Fibroblast of skin of back (primary cell): Measurements from ENCODE around the gene SLC35E2B.
A peak's percentile ranks its signal among the peaks of the same experiment; 100 is the strongest.

Experiments used
- DNase-seq: peaks from one replicate; pipeline ENCODE4 v3.0.0-alpha.2; 2013

The SLC35E2B gene

DNA sequence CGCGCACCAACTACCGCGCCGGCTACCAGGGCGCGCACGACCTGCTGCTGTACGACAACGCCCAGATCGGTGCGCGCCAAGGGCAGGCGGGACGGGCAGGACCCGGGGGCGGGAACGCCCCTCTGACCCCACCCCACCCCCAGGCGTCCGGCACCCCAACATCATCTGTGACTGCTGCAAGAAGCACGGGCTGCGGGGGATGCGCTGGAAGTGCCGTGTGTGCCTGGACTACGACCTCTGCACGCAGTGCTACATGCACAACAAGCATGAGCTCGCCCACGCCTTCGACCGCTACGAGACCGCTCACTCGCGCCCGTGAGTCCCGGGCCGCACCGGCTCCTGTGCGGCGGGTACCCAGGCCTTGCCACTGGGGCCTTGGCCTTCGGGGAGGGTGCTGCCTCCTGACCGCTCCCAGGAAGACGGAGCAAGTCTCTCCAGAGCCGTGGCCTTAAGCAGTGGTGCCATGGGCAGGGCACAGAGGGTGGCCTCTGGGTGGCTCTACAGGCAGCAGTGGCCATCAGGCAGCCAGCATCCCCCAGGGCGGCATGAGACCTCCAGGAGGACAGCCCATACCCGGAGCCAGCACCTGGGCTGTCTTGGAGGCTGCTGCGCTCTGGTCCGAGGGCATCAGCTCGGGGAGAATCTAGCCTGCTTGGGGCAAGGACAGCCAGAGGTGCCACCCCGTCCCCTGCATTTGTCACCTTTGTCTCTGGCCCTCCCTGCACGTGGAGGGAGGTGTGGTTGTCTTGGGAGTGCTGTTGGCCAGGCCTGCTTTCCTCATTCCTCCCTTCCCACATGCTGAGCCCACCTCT lies 68.8 kb downstream of the SLC35E2B start:
- DNase-seq, result no peak

DNA sequence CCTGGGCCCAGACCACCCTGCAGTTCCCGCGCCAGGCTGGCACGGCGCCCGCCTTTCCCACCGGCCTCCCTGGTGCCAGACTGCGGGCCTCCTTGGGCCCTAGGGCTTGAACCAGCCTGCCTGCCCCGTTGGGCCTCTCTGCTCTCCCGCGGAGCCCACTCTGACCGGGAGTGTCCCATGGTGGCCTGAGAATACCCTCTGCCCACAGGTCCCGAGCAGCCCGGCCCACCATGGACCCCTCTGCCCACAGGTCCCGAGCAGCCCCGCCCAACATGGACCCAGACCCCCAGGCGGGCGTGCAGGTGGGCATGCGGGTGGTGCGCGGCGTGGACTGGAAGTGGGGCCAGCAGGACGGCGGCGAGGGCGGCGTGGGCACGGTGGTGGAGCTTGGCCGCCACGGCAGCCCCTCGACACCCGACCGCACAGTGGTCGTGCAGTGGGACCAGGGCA lies 69.4 kb downstream of the SLC35E2B start:
- no peak for DNase-seq

DNA sequence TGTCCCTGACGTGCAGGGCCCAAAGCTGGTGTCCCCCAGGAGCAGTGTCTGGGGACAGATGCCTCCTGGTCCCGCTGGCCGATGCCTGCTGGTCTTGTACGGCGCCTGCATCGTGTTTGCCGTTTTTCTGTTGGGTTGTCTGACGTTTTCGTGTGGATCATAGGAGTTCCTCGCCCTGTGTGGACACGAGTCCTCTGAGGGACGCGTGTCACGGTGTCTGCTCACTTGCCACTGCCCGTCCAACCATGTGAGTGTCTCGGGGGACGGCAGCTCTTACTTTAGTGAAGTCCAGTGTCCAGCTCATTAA lies 69.9 kb downstream of the SLC35E2B start:
- DNase-seq, result no peak

DNA sequence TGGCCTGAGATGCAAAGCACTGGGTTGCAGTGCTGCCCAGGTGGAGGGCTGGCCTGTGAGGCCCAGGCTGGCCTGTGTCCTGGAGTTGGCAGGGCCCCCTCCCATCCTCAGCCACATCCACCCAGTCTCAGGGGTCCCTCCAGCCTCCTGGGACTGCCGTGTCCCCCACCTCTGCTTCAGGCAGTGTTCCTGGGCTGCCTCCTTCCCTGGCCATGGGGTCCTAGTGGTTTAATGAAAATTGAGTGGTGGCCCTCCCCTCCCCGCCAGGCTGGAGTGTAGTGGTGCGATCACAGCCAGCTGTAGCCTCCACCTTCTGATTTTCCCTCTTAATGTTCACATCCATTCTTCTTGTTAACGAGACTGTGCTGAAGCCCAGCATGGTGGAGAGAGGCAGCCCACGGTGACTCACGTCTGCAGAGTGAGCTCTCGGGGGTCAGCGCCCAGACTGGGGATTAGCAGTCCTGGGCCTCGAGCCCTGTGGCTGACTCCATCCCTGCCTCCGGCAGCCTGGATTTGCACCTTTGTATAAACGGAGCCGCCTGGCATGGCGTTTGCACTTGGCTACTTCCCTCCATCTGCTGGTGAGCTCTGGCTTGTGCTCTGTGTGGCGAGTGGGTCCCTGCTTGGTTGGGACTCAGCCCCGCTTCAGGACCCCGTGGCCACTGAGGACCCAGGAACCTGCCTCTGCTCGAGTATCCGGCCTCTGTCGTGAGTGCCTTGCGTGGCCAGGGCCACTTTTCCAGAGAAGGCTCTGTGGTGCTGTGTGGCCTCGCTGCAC lies 70.4 kb downstream of the SLC35E2B start:
- no peak for DNase-seq

DNA sequence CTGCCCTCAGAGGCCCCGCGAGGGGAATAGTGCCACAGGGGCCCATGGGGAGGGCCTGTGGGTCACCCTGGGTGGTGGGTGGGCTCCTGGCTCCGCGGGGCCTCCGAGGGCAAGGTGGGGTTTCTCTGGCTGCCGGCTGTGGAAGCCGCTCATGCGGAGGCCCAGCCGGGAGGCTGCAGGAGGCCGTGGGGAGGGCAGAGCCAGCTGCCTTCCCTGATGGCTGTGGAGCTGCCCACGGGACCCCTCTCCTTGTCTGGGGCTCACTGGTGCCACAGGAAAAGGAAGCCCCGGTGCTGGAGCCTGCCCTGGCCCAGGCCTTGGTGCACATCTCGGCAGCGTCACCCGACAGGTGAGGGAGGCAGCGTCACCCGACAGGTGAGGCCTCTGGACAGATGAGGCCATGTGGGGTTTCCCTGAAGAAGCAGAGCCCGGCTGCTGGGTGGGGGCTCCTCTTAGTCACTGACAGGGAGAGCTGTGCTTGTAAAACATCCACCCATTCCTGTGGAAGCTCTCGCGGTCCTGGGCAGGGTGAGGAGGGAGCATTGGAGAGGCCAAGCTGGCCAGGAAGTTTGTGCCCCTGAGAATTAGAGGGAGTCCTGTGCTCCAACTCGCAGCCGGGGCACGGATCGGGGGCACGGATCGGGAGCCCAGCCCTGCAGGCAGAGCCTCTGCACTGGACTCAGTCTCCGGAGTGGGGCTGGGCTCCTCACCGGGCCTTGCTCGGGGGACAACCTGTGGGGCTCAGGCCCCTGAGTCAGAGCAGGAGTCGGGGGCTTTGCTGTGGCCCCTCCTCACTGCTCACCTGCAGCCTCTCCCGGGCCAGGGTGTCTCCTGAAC lies 71.2 kb downstream of the SLC35E2B start:
- no peak for DNase-seq

DNA sequence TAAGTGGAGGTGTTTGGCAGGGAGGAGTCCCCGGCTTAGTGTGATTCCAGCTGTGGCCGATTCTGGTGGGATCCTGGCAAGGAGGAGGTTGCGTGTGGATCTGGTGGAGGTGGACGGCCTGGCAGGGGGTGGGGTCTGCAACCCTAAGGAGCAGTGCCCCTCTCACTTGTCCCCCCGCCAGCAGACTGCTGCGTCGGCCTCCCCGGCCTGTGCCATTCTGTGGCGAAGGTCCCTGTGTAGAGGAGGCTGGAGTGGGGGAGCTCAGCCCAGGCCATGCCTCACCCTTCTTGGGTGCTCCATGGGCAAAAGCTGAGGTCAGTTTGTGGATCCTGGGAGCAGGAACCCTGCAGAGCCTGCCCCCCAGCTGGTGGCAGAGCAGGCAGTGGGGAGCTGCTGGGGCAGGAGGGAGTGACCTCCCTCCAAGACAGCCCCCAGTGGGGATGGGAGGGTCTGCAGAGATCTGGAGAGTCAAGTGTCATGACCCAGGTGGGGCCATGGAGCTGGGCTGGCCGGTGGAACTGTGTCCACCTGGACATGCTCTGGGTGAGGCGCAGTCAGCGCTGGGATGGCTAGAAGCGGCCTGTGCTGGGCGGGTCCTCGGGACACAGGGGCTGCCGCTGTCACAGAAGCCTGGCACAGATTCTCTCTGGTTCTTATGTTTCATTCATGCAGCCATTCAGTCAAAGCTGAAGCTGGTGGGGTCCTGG lies 72.0 kb downstream of the SLC35E2B start:
- DNase-seq, result no peak

DNA sequence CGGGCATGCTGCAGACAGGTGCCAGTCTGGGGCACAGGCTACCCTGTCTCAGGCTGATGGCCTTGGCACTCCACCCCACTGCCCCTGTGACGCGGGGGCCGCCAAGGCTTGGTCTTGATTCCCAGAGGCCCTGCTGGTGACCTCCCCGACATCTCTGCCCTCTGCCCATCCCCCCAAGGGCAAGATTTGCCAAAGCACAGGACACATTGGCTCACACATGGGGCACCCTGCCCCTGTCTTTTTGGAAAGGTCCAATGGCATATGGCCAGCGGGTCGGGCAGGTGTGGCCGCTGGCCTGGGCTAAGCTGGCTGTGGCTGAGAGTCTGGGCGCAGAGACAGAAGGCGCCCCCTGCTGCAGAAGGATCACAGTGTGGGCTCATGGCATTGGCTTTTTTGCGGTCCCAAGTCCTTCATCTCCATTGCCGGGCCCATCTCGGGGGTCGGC lies 72.7 kb downstream of the SLC35E2B start:
- DNase-seq, result no peak

DNA sequence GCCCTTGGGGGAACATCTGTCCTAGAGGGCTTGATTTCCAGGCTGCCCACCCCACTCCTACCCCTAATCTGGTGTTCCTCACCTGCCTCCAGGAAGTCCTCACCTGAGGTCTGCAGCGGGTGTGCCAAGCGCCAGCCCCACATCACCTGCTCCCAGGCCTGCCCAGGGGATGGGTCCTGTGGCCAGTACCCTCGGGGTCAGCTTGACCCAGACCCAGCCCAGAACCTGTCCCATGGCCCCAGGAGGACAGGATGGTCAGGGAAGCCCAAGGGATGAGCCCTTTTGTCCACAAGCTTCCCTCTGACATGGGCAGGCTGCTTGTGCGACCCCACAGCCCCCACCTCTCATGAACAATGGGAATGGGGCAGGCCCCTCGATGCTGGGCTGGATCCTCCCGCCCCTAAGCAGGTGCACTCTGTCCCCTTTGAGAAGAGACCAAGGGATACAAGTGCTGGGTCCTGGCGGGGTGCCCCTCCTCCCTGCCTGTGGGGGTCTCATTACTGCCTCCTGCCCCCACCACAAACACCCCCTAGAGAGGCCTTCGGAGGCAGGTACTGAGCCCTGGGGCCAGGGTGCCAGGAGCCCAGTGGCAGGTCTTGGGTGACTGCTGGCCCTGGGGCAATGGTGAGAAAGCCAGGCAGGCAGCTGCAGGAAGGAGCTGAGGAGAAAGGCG lies 74.1 kb downstream of the SLC35E2B start:
- no peak for DNase-seq

DNA sequence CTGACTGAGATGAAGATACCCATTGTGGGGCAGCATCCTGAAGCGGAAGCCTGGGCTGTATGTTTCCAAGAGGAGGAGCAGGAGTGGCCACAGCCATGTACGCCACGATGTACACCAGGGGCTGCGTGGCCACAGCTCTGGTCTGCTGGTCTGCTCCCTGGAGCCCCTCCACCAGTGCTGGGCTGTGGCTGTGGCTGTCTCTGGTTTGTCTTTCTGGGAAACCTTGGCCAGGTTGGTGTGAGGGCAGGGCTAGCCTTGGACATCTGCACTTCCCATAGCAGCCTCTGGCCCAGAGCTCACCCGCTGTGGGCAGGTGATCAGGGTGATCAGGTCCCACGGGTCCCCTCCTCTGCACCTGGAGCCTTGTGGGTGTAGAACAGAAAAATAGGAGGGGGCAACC lies 74.7 kb downstream of the SLC35E2B start:
- DNase-seq, result no peak

DNA sequence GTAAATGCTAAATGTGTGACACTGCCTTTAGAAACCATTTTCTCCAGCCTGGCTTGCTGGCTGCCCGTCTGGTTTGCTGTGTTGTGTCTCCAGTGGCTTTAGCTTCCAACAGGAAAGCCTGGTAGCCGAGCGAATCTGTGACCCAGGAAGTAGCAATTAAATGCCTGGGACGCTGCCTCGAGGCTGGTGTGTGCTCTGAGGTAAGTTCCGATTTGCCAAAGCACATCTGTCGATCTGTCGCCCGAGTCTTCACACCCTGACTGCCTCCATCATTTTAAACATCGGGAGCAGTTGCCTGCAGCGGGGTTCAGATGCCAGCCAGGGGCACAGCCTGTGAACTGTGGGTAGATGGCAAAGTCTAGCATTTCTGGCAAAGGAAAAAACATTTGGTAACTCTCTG lies 75.1 kb downstream of the SLC35E2B start:
- no peak for DNase-seq

DNA sequence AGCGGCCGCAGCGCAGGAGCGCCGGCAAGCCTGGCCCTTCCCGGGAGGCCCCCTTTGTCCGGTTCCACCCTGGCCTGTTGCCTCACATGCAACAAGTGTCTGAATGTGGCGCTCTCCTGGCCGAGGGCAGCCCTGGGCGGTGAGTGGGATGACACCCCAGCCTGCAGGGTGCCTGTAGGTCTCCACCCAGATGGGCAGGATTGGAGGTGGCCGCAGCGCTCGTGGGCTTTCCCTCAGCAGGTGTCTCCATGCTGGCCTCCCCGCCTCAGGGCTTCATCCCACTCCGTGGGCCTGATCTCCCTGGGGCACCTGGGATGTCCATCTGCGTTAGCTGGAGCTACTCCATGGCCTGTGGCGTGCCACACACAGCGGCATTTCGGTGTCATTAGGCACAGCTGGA lies 75.8 kb downstream of the SLC35E2B start:
- no peak for DNase-seq

DNA sequence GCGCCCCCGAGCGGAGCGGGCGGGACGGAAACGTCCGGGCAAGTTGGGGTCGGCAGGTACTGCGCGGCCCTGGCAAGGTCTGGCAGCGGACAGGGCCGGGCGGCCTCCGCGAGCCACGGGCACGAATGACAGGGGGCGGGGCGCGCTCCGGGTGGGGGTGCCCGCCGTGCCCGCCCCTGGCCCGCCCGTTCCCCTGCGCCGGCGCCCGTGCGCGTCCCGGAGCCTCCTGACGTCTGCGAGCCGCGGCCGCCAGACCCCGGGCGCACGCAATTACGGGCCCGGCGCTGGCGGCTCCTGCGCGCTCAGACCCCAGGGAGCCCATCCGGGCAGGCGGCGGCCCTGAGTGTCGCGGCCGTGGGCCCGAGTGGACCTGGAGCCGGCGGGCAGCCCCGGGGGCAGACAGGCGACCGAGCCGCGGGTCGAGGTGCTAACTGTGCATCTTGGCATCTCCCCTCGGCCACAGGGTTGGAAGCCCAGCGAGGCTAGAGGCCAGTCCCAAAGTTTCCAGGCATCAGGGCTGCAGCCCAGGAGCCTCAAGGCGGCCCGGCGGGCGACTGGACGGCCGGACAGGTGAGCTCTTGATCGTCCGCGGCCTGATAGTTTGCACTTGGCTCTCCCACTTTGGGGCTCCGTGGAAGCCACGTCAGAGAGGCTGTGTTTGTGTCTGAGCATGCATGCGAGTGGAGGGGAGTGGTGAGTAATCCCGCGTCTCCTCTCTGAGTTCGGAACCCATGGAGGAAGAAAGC lies 76.4 kb downstream of the SLC35E2B start:
- peak; percentile 32 for DNase-seq

DNA sequence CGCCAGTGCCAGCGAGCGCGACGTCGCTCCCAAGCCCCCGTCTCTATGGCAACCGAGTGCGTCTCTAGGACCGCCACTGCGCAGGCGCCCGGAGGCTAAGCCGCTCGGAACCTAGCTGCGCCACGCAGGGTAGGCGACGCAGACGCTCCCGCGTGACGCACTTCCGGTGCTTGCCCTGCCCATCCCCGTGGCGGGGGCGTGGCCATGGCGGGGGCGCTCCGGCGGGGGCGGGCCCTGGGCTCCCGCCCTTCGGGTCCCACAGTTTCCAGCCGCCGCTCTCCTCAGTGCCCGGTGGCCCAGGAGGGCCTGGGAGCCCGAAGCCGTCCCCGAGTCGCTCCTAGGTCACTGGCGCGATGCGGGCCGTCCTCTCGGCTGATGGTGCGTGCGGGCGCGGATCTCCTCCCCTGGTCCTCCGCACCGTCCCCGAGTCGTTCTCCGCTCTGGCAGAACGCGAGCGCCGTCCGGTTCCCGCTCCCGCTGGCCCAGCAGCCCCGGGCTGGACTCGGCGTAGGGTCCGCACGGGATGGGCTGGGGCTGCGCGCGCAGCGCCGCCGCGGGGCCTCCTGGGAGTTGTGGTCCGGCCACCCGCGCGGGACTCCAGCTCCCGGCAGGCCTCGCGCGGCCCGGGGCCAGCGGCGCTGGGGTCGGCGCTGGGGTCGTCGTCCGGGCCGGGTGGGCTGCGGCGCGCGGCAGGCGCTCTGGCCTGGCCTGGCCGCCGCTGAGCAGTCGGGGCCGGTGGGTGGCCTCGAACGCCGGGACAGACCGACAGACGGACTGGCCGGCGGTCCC lies 77.1 kb downstream of the SLC35E2B start, which contains the start of gene MIB2:
Gene MIB2 (plus strand): TSS at position 245 of the 789 bp plus-strand sequence. CDS start 7,953 bp downstream, outside the sequence.
- DNase-seq, result peak; percentile 95

DNA sequence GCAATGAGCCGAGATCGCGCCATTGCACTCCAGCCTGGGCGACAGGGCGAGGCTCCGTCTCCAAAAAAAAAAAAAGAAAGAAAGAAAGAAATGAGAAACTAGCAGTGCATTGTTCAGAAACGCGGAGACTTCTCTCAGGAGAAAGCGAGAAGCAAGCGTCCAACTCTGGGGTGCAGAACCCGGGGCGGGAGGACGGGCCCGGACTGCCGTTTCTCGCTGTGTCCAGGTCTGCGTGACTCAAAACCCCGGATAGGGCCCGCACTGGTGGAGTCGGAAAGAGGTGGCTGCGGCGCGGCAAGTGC lies 77.7 kb downstream of the SLC35E2B start:
- no peak for DNase-seq

DNA sequence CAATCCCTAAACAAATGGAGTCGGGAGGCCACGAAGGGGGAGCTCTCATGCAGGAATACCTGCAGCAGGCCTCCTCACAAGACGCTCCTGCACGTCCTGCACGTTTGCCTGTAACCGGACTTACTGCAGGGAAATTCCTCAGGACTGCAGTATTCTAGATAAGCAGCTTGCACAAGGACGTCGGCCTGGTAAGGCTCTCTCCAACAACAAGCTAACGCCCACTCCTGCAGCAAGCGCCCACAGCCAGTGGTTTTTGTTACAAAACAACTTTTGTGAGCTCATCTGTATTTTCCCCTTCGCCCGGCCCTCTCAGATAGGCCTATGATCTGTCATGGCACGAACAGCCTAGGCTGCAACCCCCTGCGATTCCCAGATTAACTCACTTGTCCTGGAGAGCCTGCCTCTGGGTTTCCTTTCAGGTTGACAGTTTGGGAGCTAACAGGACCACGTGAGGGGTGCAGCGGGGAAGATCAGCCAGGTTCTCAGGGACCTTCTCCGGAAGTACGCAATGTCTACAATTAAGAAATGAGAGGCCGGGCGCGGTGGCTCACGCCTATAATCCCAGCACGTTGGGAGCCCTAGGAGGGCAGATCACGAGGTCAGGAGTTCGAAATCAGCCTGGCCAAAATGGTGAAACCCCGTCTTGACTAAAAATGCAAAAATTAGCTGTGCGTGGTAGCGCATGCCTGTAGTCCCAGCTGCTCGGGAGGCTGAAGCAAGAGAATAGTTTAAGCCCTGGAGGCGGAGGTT lies 78.2 kb downstream of the SLC35E2B start:
- peak; percentile 46 for DNase-seq

DNA sequence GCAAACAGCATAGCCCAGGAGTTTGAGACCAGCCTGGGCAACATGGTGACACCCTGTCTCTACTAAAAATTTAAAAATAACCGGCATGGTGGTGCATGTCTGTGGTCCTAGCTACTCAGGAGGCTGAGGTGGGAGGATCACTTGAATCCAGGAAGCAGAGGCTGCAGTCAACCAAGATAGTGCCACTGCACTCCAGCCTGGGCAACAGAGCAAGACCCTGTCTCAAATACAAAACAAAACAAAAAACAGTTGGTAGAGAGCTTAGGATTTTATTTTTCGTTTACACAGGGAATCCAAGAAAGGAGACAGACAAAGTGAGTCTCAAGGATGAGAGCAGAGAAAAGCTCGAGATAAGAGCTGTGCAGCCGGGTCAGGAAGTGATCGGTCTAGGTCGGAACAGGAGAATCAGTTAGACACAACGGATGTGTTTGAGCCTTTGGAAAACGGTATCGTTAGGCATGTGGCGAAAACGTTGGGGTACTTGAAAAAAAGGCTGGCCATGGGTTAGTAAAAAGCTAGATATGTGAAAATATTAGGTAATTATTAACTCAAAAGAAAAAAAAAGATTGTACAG lies 79.0 kb downstream of the SLC35E2B start:
- DNase-seq, result no peak

DNA sequence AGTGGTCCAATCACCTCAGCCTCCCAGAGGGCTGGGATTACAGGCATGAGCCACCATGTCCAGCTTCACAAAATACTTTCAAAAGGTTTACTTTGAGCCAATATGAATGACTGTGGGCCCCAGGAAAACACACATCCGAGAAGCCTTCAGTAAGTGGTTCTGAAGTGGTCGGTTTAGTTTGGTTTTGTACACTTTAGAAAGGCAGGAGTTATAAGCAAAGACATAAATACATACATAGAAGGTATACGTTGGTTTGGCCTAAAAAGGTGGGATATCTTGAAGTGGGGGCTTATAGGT lies 80.5 kb downstream of the SLC35E2B start:
- no peak for DNase-seq

DNA sequence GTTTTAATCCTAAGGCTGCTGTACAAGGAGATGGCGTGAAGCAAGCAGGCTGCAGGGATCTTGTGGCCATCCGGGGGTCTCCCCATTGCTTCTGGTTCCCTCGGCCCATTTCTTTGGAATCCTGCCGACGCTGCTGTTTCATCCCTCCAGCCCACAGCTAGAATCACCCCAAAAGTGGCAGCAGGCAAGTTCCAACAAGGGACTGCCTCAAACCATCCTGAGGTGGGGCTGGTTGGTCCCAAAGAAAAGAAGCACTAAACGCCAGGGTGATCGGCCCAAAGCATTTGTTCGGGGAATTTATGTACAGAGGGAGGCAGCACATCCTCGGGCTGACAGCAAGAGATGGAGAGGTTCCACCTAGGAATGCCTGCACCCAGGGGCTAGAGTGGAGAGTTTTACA lies 81.8 kb downstream of the SLC35E2B start:
- no peak for DNase-seq

DNA sequence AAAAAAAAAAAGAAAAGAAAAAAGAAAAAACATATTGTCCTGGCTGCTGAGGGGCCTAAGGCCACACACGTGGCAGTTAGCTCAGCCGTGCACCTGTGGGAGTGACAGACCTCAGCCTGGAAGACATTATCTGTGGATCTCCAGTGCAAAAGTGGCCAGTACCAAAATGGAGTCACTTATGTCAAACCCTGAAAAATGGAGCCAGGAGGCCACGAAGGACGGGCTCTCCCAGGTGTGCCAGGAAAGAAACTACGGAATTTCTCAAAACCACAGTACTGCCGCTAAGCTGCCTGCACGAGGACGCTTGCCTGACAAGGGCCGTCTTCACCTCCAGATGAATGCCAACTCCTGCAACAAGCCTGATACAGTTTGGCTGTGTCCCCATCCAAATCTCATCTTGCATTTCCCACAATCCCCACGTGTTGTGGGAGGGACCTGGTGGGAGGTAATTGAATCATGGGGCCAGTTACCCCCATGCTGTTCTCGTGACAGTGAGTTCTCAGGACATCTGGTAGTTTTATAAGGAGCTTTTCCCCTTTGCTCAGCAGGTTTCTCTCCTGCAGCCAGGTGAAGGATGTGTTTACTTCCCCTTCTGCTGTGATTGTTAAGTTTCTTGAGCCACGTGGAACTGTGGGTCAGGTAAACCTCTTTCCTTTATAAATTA lies 82.6 kb downstream of the SLC35E2B start:
- no peak for DNase-seq
